Astrocyte of the cerebellum (primary cell): Measurements from ENCODE around the gene COL2A1.

Experiments used
- DNase-seq: peaks from one replicate; pipeline ENCODE4 v3.0.0-alpha.2; 2011; ENCODE audit warnings: low read depth
- H3K4me3 ChIP-seq: 2 replicates; pipeline ENCODE4 v1.5.1; 2011; ENCODE audit warnings: mild to moderate bottlenecking, low read depth, low read length, moderate library complexity
- in situ Hi-C: cut with HindIII; loops from 2 replicates; pipeline ENCODE4 v1.10.0; 2017; ENCODE audit warnings: low sequenced_read_pairs
- TF ChIP-seq, protein P1 (sequence below): IDR thresholded peaks from 2 replicates; pipeline ENCODE4 v1.5.1; 2012; ENCODE audit warnings: low read length, low read depth, moderate library complexity, mild to moderate bottlenecking; ENCODE audit errors: missing control alignments

Gene COL2A1

DNA sequence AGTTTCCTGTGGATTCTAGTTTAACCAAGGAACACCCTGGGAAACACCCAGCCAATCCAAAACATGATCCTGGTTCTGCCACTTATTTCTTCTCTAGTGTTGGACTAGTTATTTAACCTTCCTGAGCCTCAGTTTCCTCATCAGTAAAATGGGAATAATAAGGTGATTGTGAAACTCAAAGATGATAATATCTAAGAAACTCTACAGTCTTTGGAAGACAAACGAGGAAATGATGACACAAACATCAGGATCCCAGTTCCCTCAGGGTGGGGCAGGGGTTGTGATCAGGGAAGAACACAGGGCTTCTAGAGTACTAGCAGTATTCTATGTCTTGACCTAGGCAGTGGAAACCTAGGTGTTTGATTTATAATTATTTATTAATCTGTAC, 58.9 kb downstream of the COL2A1 start:
- DNase-seq = no peak
- no peak overlapping the region for H3K4me3 ChIP-seq
- TF ChIP-seq, protein P1, sequence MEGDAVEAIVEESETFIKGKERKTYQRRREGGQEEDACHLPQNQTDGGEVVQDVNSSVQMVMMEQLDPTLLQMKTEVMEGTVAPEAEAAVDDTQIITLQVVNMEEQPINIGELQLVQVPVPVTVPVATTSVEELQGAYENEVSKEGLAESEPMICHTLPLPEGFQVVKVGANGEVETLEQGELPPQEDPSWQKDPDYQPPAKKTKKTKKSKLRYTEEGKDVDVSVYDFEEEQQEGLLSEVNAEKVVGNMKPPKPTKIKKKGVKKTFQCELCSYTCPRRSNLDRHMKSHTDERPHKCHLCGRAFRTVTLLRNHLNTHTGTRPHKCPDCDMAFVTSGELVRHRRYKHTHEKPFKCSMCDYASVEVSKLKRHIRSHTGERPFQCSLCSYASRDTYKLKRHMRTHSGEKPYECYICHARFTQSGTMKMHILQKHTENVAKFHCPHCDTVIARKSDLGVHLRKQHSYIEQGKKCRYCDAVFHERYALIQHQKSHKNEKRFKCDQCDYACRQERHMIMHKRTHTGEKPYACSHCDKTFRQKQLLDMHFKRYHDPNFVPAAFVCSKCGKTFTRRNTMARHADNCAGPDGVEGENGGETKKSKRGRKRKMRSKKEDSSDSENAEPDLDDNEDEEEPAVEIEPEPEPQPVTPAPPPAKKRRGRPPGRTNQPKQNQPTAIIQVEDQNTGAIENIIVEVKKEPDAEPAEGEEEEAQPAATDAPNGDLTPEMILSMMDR = no peak
- in situ Hi-C loops = no loop called here

DNA sequence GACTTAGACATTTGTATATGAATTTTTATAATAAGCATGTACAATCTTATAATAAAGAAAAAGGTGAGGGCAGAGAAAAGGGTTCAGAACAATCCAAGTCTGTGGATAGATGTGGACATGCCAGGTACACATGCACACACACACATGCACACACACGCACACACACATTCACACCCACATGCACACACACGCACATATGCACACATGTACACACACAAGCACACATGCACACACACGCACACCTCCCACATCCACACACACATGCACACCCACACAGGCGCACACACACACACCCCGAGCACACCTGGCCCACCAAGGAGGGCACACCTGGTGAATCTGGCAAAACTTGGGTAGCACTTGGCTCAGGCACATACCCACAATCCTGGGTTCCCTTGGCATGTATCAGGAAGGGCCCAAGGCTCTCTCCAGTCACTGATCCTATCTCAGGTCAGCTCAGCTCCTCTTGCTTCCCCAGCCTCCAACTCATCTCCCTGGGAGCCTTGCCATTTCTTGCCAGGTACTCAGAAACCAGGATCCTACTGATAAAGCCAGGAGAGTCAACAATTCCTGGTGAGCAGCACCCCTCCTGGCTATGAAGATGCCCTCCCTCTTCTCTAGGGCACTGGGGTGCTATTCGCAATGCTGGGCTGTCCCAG, 59.5 kb downstream of the COL2A1 start:
- no peak overlapping the region for H3K4me3 ChIP-seq
- in situ Hi-C loops = no loop called here

DNA sequence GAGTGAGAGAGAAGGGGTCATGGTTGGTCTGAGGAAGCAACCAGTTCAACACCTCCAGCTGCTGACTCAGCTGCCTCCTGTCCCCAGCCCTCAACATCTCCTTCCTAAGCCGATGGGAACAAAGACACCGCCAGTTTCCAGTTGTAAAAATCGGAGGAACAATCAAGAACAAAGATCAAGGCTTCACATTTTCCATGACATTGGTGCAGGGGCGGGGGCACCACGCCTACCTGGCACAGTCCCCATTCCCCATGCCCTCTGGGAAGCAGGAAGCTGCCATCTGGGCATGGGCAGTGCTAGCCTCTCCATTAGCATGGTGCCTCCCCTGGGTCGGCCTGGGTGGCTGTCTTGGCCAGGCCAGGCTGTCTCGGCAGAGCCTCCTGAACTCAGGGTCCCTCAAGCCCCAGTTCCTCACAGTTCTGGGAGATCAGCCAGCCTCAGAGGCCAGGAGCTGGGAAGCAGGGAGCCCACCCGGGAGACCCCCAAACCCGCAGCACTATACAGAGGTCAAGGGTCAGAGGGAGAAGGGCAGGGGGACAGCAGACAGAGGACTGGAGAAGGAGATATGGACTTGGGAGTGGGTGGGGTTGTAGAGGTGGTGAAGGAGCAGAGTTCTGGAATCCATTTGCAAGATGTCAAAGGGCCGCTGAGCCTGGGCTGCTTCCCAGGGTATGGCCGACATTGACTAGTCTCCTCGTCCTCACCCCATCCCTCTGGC, 60.5 kb downstream of the COL2A1 start:
- in situ Hi-C loops = no loop called here
- no peak for DNase-seq
- no peak overlapping the region for H3K4me3 ChIP-seq
- TF ChIP-seq, protein P1 = no peak

More for the DNA sequence above, 59.5 kb downstream of the COL2A1 start:
- TF ChIP-seq, protein P1 = no peak
- no peak for DNase-seq

DNA sequence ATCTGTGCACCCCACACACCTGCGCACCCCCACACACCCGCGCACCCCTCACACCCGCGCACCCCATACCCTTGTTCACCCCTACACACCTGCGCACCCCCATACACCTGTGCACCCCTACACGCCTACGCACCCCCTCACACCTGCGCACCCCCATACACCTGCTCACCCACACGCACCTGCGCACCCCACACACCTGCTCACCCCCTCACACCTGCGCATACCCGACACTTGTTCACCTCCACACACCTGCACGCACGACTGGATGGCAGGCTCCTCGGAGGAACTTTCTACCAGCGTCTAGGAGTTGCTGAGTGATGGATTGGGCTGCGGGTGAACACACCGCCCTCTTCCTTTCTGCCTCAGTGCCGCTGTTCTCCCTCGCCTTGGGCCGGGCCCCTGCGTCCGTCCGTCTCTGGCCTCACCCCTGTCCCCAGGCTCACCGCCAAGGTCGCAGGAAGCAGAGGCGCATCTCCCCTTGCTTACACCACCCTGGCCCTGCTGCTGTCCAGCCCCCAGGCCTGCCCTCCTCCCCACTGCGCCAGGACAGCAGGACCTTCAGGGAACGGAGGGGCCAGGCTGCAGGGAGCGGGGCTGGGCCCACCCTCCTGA, 61.6 kb downstream of the COL2A1 start:
- in situ Hi-C loops = no loop called here
- DNase-seq = no peak
- TF ChIP-seq, protein P1 = no peak

DNA sequence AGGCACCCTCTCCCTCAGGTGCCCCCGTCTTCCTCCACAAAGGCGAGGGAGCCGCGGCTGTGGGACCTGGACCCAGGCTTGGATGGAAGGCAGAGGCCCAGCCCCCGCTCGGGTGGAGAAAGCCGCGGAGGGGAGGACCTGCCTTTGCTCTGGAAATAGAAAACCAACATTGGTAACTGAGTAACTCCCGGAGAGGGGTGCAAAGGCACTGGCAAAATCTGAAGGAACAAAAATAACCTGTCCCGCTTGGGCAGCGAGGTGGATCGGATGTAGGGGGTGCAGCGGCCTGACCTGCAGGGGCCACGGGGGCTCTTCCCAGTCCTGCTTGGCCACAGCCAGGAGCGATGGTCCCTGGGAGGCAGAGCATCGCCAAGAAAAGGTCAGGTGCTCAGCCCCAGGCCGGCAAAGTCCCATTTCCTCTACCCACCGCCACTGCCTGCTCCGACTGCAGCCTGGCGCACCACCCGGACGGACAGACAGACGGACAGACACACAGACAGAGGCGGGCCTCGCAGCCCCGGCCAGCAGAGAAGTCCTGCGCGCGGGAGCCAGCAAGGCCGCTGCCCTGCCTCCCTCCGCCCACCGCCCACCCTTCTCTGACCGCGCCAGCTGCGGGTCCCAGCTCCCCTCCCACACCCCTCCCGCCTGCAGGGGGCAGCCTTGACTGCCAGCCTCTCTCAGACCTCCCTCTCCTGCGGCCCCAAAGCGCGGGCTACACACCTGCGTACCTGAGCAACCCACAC, 62.2 kb downstream of the COL2A1 start:
- TF ChIP-seq, protein P1 = peak; percentile 7
- in situ Hi-C loops = no loop called here
- no peak for DNase-seq
- H3K4me3 ChIP-seq = no peak overlapping the region

More for the DNA sequence above, 61.6 kb downstream of the COL2A1 start:
- no peak overlapping the region for H3K4me3 ChIP-seq

DNA sequence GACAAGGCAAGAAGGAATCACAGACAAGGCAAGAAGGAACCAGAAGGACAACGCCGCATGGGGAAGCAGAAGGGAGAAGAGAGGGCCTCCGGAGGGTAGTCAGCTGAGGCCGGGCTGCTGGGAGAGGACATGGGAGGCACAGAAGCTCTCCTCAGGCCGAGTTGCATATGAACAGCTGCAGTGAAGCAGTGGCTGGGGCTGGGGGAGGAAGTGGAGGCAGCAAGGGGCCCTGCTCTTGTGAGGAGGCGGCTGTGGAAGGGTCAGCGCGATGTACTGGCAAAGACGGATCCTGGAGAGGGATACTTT, 62.8 kb downstream of the COL2A1 start:
- H3K4me3 ChIP-seq = no peak overlapping the region
- in situ Hi-C loops = no loop called here
- no peak for DNase-seq
- TF ChIP-seq, protein P1 = no peak
